HG02610 (cell line): ENCODE results near the gene KIDINS220.

Experiments used
- ATAC-seq: cut with Tn5 transposase; IDR thresholded peaks from one replicate; pipeline ENCODE4 v1.9.1; 2021; ENCODE audit warnings: mild to moderate bottlenecking, moderate library complexity; ENCODE audit not compliant: unreplicated experiment

The KIDINS220 gene

DNA sequence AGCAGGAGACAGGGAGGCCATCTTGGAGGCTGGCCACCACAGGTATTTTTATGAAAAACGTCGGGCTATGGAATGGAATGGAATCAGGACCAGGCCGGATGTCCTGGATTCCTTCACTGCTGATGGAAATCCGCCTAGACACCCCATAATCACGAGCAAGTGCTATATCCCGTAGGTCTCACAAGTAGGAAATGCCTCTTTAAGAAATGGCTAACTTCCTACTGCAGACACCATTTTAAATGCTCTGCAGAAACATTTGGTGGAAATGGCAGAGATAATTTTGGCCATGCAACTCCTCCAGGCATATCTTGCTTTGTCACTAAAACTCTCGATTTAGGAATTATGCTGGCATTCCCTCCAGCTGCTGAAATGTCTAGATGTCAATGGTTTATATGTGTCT, 137.6 kb downstream of the KIDINS220 start:
- ATAC-seq: no peak

DNA sequence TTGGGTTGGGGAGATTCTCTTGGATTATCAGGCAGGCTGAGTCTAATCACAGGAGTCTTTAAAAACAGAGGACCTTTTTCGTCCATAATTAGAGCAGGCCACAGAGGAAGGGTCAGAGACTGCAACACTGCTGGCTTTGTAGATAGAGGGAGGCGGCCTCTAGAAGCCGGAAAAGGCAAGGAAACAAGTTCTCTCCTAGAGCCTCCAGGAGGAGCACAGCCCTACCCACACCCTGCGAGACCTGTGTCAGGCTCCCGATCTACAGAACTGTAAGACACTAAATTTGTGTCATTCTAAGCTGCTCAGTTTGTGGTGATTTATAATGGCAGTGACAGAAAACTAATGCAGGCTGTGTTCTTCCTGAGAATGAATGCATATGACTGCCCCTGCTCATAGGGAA, 140.2 kb downstream of the KIDINS220 start:
- ATAC-seq: no peak

DNA sequence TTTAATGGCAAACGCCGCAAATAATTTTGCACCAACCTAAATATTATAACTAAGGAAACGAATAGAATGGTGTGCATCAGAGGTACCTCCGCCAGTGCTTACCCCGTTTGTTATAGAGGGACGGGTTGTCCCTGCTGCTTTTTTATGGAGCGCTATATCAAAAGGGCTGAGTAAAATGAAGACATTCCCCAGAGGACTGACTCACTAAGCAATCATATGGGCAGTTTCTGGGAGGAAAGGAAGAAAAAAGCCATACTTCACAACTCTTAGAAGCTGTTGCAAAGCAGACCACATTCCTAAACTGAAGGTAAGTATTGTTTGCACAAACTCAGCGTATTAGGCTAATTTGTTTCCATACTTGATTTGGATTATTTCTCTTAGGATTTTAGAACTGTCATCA, 142.7 kb downstream of the KIDINS220 start:
- no peak for ATAC-seq

DNA sequence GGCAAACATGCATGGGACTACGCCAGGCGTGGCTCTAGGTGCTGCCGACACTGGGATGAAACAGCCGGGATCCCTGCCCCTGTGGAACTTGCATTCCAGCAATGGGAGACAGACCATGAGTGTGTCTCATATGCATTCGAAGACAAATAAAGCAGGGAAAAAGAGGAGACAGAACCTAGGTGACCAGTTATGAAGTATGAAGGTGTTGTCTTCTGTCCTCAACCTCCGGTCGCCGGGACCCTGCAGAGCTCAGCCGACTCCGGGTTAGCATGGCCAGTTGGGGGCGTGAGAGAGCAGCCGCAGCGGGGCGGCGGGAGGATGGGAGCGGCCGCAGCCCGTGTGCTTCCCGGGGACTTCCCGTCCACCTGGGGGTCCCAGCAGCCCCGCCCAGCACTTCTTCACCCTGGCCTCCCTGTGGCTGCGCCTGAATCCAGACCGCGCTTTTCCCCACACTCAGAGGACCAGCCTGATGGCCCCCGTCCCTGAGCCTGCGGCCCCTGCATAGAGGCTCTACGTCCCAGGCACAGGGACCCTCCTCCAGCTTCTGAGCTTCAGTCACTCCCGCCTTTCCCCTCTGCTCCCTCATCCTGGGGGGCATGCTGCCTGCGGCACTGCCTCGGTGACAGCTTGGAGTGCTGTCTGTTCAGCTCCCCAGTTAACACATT, 144.1 kb downstream of the KIDINS220 start:
- ATAC-seq: no peak

DNA sequence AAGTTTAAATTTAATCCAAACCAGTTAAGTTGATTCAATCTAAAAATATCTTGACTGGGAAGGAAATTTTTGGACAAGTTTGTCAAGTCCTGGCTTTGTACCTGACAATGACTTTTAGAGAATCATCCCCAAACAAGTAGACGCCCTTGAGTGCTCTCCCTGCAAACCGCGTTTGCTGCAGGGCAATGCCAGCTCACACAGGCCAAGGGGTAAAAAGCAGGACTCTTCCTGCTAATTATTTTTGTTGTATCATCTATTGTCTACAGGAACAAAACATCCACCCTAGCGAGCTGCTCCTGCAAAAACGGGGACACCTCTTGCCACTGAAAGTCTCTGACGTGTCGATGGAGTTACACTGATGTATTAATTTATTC, 144.6 kb downstream of the KIDINS220 start:
- ATAC-seq: no peak

DNA sequence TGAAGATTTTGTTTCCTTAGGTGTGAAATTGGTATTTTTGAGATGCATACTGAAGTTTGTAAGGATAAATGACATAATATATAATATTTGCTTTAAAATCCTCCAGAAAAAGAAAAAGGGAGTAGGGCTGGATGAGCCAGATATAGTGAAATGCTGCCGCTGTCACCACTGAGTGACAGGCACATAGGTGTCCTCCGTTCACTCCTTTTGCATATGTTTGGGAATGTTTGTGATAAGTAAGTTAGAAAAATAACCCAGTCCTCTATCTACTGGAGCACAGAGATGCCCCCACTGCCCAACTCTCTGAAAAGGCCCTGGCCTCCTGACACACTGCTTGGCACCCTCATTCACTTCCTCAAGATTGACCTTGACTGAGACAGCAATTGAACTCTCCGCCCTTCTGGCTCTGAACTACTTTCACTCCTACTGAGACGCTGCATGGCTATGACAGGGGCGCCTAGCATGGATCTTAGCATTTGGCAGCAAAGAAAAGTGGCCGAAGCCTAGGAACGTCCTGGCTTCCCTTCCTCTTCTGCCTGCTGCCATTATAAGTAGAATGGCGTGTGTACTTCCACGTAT, 145.5 kb downstream of the KIDINS220 start:
- no peak for ATAC-seq

DNA sequence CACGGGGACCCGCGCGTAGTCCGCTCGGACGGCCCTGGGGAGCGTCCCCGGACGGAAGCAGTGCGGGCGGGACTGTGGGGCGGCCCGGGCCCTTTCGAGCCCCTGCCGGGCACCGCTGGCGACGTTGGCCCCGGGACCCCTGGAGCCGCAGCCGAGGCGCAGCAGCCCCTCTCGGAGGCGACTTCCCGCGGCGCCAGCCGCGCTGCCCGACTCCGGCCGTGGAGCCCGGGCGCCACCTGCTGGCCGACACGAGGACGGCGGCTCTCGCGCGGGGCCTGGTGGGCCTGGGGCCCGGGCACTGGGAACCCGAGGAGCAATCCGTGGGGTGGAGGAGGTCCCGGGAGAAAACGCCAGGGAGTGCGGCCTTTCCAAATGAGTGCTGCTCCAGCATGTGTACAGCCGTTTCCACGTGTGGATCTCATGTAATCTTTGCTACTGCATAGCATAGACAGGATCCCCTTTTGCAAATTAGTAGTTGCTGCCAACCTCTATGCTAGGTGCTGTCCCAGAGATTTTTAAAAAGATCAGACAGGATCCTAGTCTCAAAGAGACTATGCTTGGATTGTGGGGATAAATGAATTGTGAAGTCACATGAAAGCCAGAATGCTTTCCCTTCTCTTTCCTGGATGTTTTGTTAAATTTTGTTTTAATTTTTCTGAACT, 151.6 kb downstream of the KIDINS220 start:
- ATAC-seq: peak; percentile 35

DNA sequence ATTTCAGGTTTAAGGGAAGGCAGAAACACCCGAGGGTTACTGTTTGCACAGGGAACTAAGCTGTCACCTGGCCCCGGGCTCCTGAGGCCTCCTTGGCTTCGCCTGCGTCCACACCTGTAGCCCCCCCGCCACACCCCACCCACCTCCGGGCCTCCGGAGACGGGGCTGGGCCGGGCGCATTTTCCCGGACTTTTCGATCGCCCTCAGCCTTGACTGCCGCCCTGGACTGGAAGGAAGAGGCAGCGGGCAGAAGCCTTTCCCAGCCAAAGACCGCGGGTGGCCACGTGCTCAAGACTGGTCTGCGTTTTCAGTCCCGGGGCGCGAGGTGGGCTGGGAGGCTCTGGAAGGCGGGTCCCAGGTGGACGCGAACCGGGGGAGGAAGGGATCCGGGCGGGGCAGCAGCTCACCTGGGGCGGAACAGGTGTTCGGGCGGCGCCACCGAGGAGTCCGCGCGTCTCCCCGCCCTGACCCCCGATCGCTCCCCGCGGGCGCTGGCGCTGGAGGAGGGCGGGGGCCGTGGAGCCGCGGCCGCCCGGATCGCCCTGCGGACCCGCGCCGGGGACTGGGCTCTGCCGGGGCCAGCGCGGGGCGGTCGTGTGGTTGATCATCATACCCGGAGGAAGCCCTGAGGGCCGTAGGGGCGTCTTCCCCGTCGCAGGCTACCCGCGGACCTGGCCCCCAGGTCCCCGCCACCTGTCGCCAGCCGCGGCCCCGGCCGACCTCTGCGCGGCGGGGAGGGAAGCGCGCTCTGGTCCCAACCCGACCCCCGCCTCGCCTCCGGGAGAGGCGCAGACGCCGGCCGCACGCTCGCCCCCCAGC, 152.3 kb downstream of the KIDINS220 start:
- peak; percentile 13 for ATAC-seq

DNA sequence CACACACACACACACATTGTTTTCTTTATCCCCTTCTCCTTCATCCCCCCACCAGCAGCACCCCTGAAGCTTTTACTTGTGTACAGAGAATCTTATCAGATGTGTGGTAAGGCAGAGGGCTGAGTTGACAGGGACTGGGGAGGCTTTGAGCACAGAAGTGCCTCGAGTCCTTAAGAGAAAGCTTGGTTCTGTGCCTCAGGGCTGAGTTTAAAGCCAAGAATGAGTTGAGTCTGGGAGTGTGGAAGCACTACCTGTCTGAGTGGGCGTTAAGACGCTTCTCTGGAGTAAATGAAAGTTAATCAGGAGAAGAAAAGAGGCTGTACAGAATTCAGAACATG, 152.9 kb downstream of the KIDINS220 start:
- ATAC-seq: no peak

DNA sequence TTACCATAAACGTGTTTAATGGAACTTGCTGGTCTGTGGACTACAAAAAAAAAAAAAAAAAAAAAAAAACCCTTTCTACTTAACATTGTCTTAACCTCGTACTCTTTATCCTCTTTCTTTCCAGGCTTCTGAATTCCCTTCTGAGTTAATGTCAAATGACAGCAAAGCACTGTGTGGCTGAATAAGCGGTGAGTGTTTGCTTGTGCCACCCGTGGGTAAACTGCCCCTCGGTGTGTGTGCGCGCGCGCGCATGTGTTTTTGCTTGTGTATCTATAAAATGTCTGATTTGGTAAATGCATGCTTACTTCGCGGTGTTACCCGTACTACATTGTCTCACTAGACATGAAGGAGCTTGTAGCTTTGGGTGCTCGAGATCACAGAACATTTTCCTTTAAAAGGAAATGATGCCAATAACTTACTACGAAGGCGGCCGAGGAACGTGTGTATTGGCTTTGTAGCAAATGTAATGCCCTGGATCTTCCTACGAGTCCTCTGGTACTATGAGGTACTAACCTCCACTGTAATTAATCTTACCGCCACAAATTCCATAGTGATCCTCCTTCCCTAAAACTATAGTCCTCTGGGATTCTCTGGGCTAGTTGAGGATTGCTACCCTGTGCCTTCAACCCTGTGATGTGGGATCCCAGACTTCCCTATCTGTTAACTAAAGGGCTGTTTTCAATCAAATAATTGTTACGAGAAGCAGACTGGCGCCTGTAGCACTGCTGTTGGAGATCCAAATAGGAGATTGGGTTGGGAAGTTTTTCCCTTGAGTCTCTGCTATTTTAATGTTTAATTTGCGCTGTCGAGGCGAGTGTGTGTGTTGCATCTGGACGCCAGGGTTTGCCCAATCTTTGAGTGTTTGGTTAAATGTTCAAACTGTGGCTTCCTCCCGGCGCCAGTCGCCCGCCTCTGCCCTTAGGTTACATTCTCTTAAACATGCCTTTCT, 154.4 kb downstream of the KIDINS220 start:
- ATAC-seq: no peak

DNA sequence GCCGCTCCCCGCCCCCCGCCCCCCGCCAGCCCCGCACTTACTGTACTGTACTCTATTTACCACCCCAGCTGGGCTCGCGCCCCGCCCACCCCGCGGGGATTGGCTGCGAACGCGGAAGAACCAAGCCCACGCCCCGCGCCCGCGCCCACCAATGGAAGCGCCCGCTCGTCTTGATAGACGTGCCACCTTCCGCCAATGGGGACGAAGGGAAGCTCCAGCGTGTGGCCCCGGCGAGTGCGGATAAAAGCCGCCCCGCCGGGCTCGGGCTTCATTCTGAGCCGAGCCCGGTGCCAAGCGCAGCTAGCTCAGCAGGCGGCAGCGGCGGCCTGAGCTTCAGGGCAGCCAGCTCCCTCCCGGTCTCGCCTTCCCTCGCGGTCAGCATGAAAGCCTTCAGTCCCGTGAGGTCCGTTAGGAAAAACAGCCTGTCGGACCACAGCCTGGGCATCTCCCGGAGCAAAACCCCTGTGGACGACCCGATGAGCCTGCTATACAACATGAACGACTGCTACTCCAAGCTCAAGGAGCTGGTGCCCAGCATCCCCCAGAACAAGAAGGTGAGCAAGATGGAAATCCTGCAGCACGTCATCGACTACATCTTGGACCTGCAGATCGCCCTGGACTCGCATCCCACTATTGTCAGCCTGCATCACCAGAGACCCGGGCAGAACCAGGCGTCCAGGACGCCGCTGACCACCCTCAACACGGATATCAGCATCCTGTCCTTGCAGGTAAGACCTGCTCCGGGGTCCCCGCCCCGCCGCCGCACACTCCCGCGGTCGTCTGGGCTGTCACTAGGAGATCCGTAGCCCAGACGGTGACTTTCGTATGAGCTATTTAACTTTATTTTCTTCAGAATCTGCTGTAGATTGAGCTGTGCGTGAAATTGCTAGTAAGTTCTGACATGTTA, 155.4 kb downstream of the KIDINS220 start, which contains the start of gene ID2:
Gene ID2, plus strand, starts transcription at position 271 of the 907 bp plus-strand sequence. Its CDS starts 110 bp downstream, at position 381.
- peak; percentile 74 for ATAC-seq

DNA sequence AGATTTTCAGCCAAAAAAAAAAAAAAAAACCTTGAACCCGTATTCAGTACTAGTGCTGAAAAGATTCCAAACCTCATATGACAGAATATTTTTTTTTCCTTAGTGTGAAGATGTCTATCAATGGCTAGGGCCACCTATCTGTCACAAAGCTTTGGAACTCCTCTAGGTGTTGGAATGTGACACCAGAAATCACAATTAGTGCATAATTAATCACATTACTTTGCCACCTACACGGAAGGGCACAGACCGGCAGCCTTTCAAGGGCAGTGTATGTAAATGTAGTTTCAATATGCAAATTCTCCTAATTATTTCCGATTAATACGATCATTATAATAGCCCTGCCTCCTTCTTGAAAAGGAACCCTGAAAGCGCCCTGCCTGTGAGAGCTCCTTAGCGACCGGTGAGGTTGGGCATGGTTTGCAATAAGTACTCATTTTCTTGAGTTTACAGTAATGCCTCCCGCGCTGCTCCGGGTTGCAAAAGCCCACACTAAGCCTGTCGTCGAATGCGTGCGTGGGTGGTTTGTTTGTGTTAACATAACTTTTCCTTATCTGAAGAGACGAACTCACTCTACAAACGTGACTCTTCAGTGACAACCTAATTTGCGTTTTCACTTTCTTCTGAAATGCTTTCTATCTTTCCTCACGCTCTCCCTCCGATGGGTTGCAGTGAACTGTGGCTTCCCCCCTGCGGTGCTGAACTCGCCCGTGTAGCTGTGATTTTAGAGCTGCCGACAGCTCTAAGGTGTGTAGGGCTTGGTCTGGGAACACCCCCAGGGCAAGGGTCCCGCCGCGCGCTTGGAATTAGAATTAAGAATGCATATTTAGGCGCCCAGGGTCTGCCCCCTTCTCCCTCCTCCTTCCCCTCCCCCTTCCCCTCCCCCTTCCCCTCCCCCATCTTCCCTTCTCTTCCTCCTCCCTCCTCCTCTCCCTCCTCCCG, 156.3 kb downstream of the KIDINS220 start:
- ATAC-seq: no peak

DNA sequence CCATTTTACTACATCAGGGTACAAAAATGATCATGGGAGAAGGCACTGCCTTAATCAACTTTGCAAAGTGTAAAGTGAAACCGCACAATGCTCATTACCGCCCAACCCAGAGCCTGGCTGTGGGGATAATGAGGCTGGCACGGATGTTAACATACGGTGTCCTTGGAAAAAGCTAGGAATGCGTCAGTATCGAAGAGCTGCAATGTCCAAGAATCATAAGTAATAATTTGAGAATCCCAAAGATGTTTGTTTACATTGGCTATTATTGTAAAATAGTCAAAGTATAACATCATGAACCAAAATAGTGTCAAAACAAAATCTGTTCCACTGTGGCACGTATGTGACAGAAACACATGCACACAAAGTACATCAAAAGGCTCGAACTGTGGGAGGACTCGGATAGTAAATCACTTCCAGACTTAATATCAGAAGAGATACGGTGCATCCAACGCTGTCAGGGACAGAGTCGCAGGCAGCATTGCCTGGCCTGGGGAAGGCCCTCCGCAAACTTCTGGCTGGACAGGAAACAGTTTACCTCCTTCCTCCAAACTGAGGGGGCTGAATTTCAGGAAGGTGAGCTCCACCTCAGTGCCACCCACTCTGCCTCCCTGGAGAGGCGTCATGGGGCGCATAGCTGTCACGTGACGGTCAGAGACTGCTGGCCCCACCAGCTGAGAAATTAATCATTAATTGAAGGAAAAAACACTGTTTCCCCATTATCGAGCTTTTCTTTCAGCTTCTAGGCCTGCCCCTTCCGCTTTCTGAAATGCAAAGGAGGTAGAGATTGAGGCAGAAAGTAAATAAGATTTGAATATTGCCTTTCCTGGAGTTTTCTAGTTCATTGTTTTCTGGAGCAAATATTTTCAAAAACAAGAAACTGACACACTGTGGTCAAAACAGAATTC, 157.3 kb downstream of the KIDINS220 start:
- ATAC-seq: no peak

DNA sequence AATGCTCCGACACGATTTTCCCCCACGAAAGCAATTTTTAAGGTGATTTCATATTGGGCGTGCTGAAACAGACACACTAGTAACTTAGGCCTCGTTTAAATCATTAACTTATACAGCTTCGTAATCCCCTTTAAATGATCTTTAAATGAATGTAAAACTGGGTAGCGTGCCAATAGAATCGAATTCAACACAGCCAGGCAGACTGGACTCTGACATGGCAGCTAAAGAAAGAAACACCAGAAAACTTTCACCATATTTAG, 157.9 kb downstream of the KIDINS220 start:
- no peak for ATAC-seq
